WTC11 (cell line): ENCODE measurements around the gene DDX10.

Experiments used
- CREB1 ChIP-seq: sonication (generic); formaldehyde crosslinking; IDR thresholded peaks from 2 replicates; pipeline ENCODE4 v1.8.0; 2023; ENCODE audit warnings: mild to moderate bottlenecking, missing genetic modification reagents
- CTCF ChIP-seq: fragments of 200-600 bp; IDR thresholded peaks from 2 replicates; pipeline ENCODE4 v1.8.0; 2022; ENCODE audit warnings: antibody characterized with exemption
- HMGXB4 ChIP-seq: sonication (generic); formaldehyde crosslinking; IDR thresholded peaks from 2 replicates; pipeline ENCODE4 v1.8.1; 2023; ENCODE audit warnings: mild to moderate bottlenecking, moderate library complexity, missing genetic modification reagents
- NFE2L1 ChIP-seq: sonication (generic); formaldehyde crosslinking; IDR thresholded peaks from 2 replicates; pipeline ENCODE4 v1.8.1; 2023; ENCODE audit warnings: missing genetic modification reagents
- NR1H2 ChIP-seq: sonication (generic); formaldehyde crosslinking; IDR thresholded peaks from 2 replicates; pipeline ENCODE4 v1.9.0; 2021; ENCODE audit warnings: mild to moderate bottlenecking, moderate library complexity, missing genetic modification reagents
- SP1 ChIP-seq: sonication (generic); formaldehyde crosslinking; conservative IDR thresholded peaks from 2 replicates; pipeline ENCODE4 v1.8.1; 2022; ENCODE audit warnings: missing genetic modification reagents
- TEAD1 ChIP-seq: sonication (generic); formaldehyde crosslinking; IDR thresholded peaks from 2 replicates; pipeline ENCODE4 v1.8.0; 2022; ENCODE audit warnings: mild to moderate bottlenecking, missing genetic modification reagents
- TEAD4 ChIP-seq: sonication (generic); formaldehyde crosslinking; IDR thresholded peaks from 2 replicates; pipeline ENCODE4 v1.8.0; 2022; ENCODE audit warnings: mild to moderate bottlenecking, missing genetic modification reagents
- TP53 ChIP-seq: sonication (generic); formaldehyde crosslinking; IDR thresholded peaks from 2 replicates; pipeline ENCODE4 v1.8.1; 2023; ENCODE audit warnings: mild to moderate bottlenecking, missing genetic modification reagents

GRCh38 chr11:108672786-108673185, 7.9 kb downstream of the DDX10 start:
- TF ChIP-seq CTCF (no peak), NR1H2 (CRISPR knock-in tag) (no peak), SP1 (no peak), TEAD4 (no peak), CREB1 (CRISPR knock-in tag) (no peak), TEAD1 (no peak), TP53 (CRISPR knock-in tag) (no peak), HMGXB4 (no peak), NFE2L1 (no peak)
